IPS-11a (cell line): ENCODE measurements around the gene DNHD1.

ENCODE experiments used
- H3K4me3 ChIP-seq: one replicate; pipeline ENCODE4 v1.5.1; 2013; ENCODE audit warnings: low read depth, low read length, control low read depth

The DNHD1 gene

DNA sequence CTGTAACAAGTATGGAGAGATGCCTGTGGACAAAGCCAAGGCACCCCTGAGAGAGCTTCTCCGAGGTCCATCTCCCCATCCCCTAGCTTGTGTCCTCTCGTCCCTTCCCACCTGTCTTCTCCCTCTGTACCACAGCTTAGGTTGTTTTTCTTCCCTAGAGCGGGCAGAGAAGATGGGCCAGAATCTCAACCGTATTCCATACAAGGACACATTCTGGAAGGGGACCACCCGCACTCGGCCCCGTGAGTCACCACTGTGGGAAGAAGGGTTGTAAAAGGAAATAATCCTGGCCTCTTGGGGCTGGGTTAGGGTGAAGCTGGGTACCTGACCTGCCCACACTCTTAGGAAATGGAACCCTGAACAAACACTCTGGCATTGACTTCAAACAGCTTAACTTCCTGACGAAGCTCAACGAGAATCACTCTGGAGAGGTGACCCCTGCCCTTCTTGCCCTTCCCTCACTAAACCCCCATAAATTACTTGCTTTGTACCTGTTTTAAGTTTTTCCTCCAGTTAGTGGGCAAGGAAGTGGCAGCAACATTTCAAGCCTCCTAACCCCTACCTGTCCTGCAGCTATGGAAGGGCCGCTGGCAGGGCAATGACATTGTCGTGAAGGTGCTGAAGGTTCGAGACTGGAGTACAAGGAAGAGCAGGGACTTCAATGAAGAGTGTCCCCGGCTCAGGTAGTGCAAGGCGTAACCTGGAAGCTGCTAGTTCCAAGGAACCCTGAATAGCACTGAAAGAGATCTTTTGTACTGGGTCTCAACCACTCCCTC, 111.8 kb downstream of the DNHD1 start:
- H3K4me3 ChIP-seq = no peak overlapping the region

DNA sequence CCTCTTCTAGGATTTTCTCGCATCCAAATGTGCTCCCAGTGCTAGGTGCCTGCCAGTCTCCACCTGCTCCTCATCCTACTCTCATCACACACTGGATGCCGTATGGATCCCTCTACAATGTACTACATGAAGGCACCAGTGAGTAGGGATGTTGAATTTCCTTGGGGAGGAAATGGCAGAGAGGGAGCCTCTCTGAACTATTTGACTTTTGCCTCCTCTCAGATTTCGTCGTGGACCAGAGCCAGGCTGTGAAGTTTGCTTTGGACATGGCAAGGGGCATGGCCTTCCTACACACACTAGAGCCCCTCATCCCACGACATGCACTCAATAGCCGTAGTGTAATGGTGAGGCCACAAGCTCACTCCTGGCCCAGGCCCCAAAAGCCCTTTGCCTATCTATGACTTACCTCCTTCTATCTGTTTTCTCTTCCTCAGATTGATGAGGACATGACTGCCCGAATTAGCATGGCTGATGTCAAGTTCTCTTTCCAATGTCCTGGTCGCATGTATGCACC, 112.5 kb downstream of the DNHD1 start:
- H3K4me3 ChIP-seq = no peak overlapping the region

DNA sequence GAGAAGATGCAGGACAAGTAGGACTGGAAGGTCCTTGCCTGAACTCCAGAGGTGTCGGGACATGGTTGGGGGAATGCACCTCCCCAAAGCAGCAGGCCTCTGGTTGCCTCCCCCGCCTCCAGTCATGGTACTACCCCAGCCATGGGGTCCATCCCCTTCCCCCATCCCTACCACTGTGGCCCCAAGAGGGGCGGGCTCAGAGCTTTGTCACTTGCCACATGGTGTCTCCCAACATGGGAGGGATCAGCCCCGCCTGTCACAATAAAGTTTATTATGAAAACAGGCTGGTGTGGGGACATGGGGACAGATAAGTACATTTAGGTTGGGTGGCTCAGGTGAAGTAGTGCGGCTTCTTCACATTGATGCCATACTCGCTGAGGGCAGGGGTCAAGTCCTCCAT, 113.5 kb downstream of the DNHD1 start:
- H3K4me3 ChIP-seq = no peak overlapping the region

- H3K4me3 ChIP-seq = peak overlapping the region; percentile 75
Observed at GRCh38 chr11:6611092-6611962, 114.2 kb downstream of the DNHD1 start.

DNA sequence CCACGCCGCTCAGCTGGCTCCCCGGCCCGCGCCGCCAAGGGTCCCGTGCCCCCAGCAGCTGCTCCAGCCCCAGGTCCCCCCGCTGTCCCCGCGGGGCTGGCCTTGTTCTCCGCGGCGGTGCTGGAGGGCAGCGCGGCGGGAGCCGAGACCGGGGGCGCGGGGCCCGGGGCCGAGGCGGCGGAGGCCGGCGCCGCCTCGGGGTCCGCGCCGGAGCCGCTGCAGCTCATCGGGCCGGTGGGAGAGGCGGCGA, 114.8 kb downstream of the DNHD1 start:
- peak overlapping the region; percentile 75 for H3K4me3 ChIP-seq

DNA sequence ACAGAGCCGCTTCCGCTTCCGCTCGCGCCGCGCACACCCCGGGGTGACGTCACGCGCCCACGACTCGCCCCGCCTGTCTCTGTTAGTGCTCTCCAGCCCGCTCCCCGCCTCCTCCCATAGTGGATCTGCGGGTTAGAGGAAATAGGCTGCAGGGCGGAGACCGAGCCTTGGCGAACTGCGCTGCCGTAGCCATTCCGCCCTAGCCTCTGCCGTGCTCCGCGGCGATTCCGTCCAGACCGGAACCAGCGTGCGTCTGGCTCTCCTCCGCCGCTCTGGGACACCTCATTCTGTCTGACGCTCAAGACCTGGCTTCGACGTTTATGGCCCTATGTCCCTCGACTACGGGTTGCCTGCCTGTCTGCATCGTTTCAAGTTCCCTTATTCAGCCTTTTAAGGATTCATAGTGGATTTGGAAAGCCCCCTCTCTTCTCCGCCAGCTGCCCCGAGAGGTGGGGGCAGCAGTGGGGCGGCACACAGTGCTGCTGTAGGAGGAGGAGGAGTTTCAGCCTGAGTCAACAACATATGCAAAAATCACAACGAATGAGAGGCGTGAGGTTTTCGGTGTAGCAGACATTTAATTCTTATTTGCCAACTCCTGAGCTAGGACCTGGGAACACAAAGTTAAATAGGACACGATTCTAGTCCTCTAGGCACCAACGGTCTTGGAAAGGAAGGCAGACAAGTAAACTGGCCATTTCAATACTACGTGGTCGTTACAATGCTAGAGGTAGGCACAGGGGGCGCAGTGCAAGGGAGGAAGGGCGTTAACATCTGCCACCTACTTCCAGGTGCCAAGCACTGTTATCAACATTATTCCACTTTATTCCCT, 115.3 kb downstream of the DNHD1 start, which contains the start of gene TAF10:
TSS of gene TAF10 (minus strand) at position 4 of the 829 bp plus-strand sequence. CDS start 27 bp downstream, outside the sequence.
- H3K4me3 ChIP-seq = peak within 1 kb of the TSS; percentile 75

- no peak overlapping the region for H3K4me3 ChIP-seq
Observed at GRCh38 chr11:6613496-6613895, 116.4 kb downstream of the DNHD1 start.

- no peak overlapping the region for H3K4me3 ChIP-seq
Observed at GRCh38 chr11:6614446-6614845, 117.4 kb downstream of the DNHD1 start.

GRCh38 chr11:6615046-6615445, 118.0 kb downstream of the DNHD1 start:
- H3K4me3 ChIP-seq = no peak overlapping the region

- H3K4me3 ChIP-seq = no peak overlapping the region
Observed at GRCh38 chr11:6615882-6616585, 119.0 kb downstream of the DNHD1 start.

DNA sequence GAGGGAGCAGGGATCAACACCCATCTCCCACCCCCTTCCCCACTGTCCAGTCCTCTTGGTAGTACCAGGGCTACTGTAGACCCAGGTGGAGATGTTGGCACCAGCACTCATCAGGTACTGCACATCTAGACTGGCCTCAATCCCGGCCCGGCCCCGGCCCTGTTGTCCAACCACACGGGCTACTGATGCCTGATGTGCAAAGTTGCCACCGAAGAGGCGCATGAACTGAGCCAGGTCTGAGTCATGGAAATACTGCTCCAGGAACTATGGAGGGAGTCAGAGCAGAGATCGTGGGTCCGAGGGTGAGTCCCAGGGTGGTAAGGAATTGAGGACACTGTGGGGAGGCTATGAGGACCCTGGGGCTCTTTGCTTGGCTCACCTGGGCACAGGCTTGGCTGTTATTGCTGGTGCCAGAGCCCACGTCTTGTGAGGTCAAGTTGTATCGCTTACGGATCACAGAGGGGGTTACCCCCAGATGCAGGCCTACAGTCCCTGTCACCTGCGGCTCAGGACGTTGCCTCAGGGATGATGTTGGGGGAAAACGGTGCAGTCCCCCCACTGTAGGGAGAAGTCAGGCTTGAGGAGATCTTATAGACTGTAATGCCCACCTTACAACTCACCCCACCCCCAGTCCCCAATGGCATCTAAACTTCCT, 119.6 kb downstream of the DNHD1 start:
- H3K4me3 ChIP-seq = no peak overlapping the region

- no peak overlapping the region for H3K4me3 ChIP-seq
Observed at GRCh38 chr11:6617315-6617781, 120.3 kb downstream of the DNHD1 start.

DNA sequence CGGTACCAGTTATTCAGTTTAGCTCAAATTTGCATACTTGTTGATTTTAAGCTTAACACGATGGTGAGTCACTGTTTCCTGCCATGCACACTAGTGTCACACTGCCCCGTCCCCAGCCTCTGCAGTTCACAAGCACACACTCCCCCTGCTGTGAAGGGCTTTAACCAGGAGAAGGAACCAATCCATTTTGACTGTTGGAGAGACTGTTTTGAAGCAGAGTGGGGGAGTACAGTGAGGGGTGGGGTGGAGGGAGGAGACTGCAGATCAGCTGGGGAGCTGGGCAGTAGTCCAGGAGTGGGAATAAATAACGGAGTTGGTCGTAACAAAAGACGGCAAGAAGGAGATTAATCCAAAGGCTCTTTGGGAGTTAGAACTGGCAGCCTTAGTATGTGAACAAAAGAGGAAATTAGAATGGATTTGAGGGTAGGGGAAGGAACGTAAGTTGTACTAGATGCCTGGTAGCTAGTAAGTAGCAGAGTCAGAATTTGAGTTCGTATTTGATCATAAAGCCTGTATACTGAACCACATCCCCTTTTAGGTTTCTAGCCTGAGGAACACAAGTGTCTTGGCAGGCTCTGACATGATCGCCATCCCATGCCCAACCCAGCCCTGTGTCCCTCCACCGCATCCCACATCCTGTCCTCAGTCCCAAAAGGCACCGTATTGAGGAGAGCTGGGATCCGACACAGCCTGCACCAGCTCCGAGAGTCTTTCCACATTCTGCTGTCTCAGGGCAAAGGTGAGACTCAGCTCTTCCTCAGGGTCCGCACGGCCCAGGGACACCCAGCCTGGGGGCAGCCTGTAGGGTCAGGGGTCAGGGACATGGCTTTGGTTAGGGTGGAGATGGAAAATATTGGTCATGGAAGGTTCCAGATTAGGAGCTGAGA, 121.3 kb downstream of the DNHD1 start:
- peak overlapping the region; percentile 92 for H3K4me3 ChIP-seq

DNA sequence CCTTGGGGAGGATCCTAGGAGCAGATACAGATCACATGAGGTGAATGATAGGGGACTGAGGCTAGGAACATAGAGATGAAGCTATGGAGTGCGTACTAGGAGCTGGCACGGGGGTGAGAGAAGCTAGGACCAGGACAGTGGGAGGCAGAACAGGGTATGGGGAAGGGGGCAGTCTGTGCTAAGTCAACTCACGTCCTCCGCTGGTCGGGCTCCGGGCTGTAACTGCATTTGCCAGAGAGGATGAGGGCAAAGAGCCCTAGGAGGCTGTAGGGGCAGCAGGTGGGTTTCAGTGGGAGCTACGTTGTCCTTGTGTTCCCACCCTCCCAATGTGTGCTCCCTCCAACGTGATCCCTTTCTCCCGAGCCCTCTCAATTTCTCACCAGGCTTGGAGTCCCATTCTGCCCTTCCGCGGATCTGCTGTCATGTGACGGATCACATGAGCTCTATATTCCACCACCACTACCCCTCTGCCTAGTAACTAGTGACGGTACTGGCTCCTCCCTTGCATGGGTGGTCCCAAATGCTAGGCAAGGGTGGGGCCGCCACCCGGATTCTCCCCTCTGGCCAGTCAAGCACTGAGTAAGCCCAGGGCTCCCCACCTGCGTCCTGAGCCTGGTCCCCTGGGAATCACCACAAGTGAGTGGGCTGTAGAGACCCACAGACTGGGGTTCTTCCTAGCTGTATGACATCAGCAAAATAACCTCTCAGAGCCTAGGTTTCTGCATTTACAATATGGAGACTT, 122.1 kb downstream of the DNHD1 start, which contains the start of gene TPP1:
TSS of gene TPP1 (minus strand) at position 419 of the 742 bp plus-strand sequence. CDS start at position 397, 22 bp downstream.
- peak within 1 kb of the TSS; percentile 92 for H3K4me3 ChIP-seq

- H3K4me3 ChIP-seq = no peak overlapping the region
Observed at GRCh38 chr11:6620636-6621035, 123.6 kb downstream of the DNHD1 start.
